Epidermal melanocyte (primary cell): ENCODE data around the gene NPFFR1.

ENCODE experiments used
- DNase-seq: peaks from one replicate; pipeline ENCODE4 v3.0.0; 2011; ENCODE audit warnings: low spot score; ENCODE audit not compliant: insufficient read length

The NPFFR1 gene

GRCh38 chr10:70315276-70315675 is 31.5 kb upstream of the NPFFR1 start:
- no peak for DNase-seq

- no peak for DNase-seq
Measured at GRCh38 chr10:70312972-70313371, 29.2 kb upstream of the NPFFR1 start.

DNA sequence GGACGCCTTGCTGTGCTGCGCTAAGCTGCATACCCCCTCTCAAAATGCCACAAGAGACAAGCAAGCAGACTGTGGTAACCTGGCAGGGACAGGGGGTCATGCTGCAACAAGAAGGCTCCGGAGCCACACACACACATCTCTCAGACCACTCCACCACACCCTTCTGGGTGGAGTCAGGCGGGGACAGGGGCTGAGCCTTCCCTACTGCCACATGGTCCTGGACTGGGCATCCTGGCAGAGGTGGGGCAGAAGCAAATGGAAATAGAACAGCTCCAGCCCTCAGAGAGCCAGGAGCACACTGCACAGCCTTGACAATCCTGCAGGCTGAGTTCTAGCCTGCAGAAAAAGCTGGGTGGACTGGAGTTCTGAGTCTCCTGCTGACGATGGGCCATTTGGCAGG is 28.4 kb upstream of the NPFFR1 start:
- DNase-seq: no peak

DNA sequence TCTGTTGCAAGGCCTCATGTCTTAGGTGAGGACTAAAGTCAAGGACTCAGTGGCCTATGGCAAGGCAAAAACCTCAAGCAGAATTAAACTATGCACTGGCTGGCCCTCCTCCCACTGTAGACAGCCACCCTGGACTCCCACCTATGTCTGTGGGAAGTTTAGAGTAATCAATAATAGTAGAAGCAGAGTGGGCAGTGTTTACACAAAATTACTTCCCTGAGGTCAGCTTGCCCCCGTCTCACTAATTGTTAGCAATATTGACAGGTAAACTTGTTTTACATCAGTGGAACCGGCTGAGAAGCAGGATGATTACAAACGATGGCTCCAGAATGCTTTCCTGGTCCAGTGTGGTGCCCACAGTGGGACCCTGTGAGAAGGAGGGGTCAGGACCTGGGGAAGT is 27.9 kb upstream of the NPFFR1 start:
- DNase-seq: no peak

- DNase-seq: no peak
Measured at GRCh38 chr10:70309661-70310060, 25.9 kb upstream of the NPFFR1 start.

- DNase-seq: no peak
Measured at GRCh38 chr10:70308121-70309060, 24.6 kb upstream of the NPFFR1 start.

GRCh38 chr10:70306886-70307520 is 23.2 kb upstream of the NPFFR1 start:
- DNase-seq: no peak

- DNase-seq: no peak
Measured at GRCh38 chr10:70306181-70306705, 22.4 kb upstream of the NPFFR1 start.

GRCh38 chr10:70303730-70304129 is 19.9 kb upstream of the NPFFR1 start:
- DNase-seq: no peak

DNA sequence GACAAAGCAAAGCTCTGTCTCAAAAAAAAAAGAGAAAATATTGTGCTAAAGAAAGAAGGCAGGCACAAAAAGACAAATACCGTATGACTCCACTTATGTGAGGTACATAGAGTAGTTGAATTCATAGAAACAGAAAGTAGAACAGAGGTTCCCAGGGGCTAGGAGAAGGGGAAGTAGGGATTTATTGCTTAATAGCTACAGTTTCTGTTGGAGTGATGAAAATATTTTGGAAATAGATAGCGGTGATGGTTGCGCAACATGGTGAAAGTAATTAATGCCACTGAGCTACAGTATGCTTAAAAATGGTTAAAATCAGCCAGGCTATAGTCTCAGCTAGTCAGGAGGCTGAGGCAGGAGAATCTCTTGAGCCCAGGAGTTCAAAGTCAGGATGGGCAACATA is 18.5 kb upstream of the NPFFR1 start:
- DNase-seq: no peak

DNA sequence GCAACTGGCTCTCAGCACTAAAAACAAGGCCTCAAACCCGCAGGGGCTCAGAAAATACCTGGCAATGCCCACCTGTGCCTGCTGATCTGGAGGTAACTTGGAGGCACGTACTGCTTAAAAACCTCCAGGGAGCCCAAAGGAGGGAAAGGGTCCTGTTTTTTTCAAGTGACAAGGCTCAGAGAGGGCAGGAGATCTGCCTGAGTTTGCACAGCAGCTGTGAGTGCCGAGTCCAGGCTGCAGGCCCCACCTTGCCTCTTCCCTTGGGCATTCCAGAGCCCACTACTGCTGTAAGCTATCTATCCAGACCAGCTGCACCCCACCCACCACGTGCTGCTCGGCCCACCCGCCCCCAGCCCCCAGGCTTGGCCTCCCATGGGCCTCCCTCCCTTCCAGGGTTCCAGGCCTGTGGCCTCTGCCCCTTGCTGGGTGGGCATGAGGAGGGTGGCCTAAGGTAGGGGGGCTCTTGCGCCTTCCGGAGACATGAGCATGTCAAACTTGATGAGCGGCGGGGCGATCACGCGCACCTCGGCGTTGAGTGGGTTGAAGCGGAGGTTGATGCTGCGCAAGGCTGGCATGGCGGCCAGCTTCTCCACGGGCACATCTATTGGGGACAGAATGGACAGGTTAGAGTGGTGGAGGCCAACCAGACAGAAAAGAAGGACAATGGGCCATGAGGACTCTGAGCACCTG is 17.2 kb upstream of the NPFFR1 start:
- DNase-seq: no peak

DNA sequence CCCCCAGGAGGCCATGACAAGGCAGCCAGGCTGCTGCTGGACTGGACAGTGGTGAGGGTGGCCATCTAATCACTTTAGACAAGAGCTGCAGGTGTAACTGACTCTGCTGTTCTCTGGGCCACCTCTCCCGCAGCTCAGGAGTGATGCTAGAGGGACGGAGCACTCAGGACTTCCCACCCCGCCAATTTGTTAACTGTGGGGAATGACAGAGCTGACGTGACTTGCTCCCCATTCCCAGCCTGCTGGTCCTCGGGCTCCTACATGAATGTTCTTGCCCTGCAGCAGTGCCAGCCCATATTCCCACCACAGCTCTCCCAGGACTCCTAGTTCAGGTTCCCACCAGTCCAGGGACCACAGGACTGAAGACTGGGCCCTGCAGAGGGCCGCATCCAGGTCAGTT is 16.7 kb upstream of the NPFFR1 start:
- no peak for DNase-seq

GRCh38 chr10:70299876-70300275 is 16.1 kb upstream of the NPFFR1 start:
- no peak for DNase-seq

DNA sequence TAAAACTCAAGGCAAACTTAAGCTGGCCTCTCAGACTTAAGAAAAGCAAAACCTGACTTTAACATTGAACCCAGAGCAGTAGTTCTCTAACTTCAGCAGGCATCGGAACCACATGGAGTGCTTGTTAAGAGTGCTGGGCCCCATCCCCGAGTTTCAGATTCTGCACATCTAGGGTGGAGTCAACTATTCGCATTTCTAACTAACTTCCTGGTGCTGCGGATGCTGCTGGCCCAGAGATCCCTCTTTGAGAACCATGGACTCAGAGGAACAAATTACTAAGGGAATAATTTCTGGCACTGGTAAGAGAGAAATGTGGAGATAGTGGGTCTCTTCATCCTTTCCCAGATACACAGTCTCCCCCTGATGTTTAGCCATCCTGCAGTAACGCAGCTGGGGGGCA is 14.6 kb upstream of the NPFFR1 start:
- no peak for DNase-seq

DNA sequence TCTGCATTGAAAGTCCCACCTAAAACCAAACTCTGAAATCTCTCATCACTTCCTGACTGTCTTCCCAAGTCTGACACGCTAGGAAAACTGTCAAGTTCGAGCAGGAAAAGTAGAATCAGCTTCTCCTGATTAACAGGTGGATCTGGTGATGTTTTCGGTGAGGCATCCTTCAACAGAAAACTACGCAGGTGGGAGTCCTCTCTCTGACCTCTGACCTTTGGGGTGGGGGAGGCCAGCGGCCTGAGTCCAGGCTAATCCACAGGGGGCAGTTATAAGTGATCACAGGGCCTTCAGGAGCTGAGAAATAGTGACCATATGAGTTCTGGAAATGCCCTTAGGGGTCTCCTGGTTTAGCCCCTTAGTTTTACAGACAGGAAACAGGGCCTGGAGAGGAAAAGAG is 13.4 kb upstream of the NPFFR1 start:
- DNase-seq: no peak

GRCh38 chr10:70296406-70296899 is 12.6 kb upstream of the NPFFR1 start:
- DNase-seq: peak; percentile 52

GRCh38 chr10:70295926-70296325 is 12.1 kb upstream of the NPFFR1 start:
- DNase-seq: no peak

DNA sequence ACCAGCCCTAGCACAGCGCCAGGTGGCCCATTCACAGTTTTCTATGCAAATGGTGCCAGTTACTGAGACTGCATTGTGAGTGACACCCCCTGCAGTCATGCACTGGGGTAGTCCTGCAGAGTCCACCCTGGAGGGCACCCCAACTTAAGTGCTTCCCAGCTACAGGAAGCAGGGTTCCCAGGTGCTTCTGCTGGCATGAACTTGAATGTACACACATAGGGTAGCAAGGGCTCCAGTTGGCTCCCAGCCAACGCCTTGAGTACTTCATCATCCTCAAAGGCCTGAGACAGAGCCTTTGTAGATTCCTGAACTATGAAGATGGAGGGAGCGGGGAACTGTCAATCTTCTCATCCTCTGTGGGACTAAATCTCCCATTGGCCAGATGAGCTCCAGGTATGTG is 11.5 kb upstream of the NPFFR1 start:
- DNase-seq: no peak

DNA sequence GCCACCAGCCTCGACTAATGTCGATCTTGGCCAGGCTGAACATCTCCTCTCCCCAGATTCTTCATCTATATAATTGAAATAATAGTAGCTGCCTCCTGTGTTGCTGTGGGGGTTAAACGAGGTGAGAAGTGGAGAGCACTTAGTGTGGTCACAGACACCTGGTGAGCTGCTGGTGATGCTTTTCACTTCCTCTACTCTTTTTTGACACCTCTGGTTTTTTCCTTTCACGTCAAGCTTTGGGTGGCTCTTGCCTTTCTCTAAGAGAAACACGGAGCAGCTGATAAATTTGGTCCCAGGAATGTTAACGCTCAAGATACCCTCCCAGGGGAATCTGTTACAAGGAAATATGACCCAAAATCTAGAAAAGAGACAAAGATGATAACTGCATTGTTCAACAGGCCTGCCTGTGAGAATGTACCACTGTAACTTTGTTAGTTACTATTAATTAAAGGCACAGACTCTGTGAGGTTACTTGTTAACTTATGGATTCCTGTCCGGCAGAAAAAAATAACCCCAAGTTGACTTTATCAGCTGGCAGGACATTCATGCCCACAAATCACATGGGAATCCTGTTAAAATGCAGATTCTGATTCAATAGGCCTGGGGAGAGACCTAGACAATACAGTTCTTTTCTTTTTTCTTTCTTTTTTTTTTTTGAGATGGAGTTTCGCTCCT is 9.5 kb upstream of the NPFFR1 start:
- DNase-seq: no peak

- DNase-seq: no peak
Measured at GRCh38 chr10:70292004-70292403, 8.2 kb upstream of the NPFFR1 start.

DNA sequence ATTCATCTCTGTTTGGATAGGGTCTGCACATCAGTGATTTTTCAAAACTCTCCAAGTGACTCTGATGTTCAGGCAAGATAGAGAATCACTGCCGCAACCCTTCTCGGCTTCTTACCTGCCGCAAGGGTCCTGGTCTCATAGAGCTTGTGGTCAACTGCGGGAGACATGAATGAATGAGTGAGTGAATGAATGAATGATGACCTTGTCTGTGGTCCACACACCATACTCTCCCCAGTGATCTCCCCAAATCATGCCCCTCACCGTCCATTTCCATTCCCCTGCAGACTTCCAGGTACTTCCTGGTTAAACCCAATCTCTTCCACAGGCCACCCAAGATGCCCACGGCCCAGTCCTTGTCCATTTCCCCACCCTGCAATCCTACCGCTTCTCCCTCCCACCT is 5.9 kb upstream of the NPFFR1 start:
- no peak for DNase-seq
